Uterus (tissue), 4 donors: Measurements from ENCODE around the gene CBX1. TPM values are rescaled to one million over a fixed set of nuclear protein-coding genes. Genes with fewer than 3 reads are reported as not detected.

Experiments
- DNase-seq, 2 donors: peaks; one replicate each; pipeline ENCODE4 v3.0.0-alpha.2; 2019 to 2020
- H3K27ac ChIP-seq, 2 donors: fragments of 200-600 bp; sonication (generic); 1 replicate in 1 of 2; 2 replicates in 1 of 2; pipeline ENCODE4 v1.5.1; 2016 to 2018
- H3K27me3 ChIP-seq, 2 donors: fragments of 200-600 bp; sonication (generic); one replicate each; pipeline ENCODE4 v1.5.1; 2018 to 2019; ENCODE audit warnings: control low read depth in 1 of 2
- H3K36me3 ChIP-seq, 2 donors: fragments of 200-600 bp; sonication (generic); one replicate each; pipeline ENCODE4 v1.5.1; 2019; ENCODE audit warnings: control low read depth in 1 of 2
- H3K4me1 ChIP-seq, 2 donors: fragments of 200-600 bp; sonication (generic); one replicate each; pipeline ENCODE4 v1.5.1; 2018 to 2019; ENCODE audit warnings: control low read depth in 1 of 2
- H3K4me3 ChIP-seq, 2 donors: fragments of 200-600 bp; sonication (generic); 1 replicate in 1 of 2; 2 replicates in 1 of 2; pipeline ENCODE4 v1.5.1; 2018 to 2019; ENCODE audit warnings: mild to moderate bottlenecking in 1 of 2
- H3K9me3 ChIP-seq, 2 donors: fragments of 200-600 bp; sonication (generic); one replicate each; pipeline ENCODE4 v1.5.1; 2019; ENCODE audit warnings: control low read depth in 1 of 2
- CTCF ChIP-seq, 4 experiments: fragments of 200-600 bp in 2 of 4; fragments of 450-650 bp in 2 of 4; sonication (generic) in 2 of 4; IDR thresholded peaks; one replicate each; pipeline ENCODE4 v1.5.1; 2016 to 2019; ENCODE audit warnings: antibody characterized with exemption in 4 of 4, mild to moderate bottlenecking in 2 of 4, moderate library complexity in 1 of 4
- POLR2A ChIP-seq, 2 donors: fragments of 450-650 bp; IDR thresholded peaks; one replicate each; pipeline ENCODE4 v1.6.1; 2016; ENCODE audit warnings: antibody characterized with exemption in 2 of 2, mild to moderate bottlenecking in 1 of 2, moderate library complexity in 1 of 2
- intact Hi-C: fragments of 100-400 bp; cut with DNase I; formaldehyde crosslinking; loops from one replicate; pipeline ENCODE4 v1.15.1; 2023; ENCODE audit warnings: low total_unique reads
- total RNA-seq, 4 donors: library from RNA; depleted of rRNA in 3 of 4; stranded (reverse); fragments of >200 nt in 3 of 4; gene quantifications; one replicate each; pipeline versions ENCODE4 v1.1.0 to v1.2.4, GENCODE V29; 2014 to 2023
- donor health status: DM: yes; HTN: yes; CAD: no.

CBX1 gene
- total RNA-seq, 4 donors from 2014 or later: 47.1 to 132 (median 81.3) TPM

GRCh38 chr17:48025904-48026501, 75.3 kb downstream of the CBX1 start:
- peak in 1 of 2 donors; percentile 31 for DNase-seq
- Histone ChIP-seq H3K9me3 (no peaks in the 10 kb centered on the region), H3K27me3 (peaks cover 7 to 9% of the 10 kb centered on the region in 2 donors), H3K36me3 (no peaks in the 10 kb centered on the region), H3K27ac (peak overlapping the region; percentile 64 to 67), H3K4me1 (peaks cover 6 to 31% of the 10 kb centered on the region in 2 donors), H3K4me3 (peak overlapping the region; percentile 37 to 40)
- TF ChIP-seq POLR2A (IDR thresholded peaks at IDR 0.05) (no peak), CTCF (IDR thresholded peaks at IDR 0.05) (no peak)
- intact Hi-C loops: loop anchor here (2.0 to 5.0 kb wide), 2 partner anchors 47 to 101 kb away; no protein-coding TSS in a partner anchor

- H3K4me1 ChIP-seq: peaks cover 6 to 31% of the 10 kb centered on the region in 2 donors
- peak overlapping the region; percentile 64 to 67 for H3K27ac ChIP-seq
- DNase-seq: peak; percentile 95 to 97
- H3K4me3 ChIP-seq: peak overlapping the region; percentile 37 to 40
- TF ChIP-seq POLR2A (IDR thresholded peaks at IDR 0.05): peak in 1 of 2 donors; percentile 35
- peak; percentile 93 to 95 (median 94) for TF ChIP-seq CTCF (IDR thresholded peaks at IDR 0.05)
- H3K9me3 ChIP-seq: no peaks in the 10 kb centered on the region
- peaks cover 7 to 9% of the 10 kb centered on the region in 2 donors for H3K27me3 ChIP-seq
- intact Hi-C loops: loop anchor here (5.0 kb wide), 1 partner anchor 102 kb away; no protein-coding TSS in a partner anchor
- H3K36me3 ChIP-seq: no peaks in the 10 kb centered on the region
Observed at GRCh38 chr17:48025040-48025903, 76.0 kb downstream of the CBX1 start.

- Histone ChIP-seq H3K4me1 (peaks cover 6 to 31% of the 10 kb centered on the region in 2 donors), H3K27ac (peak overlapping the region; percentile 42 to 55), H3K36me3 (no peaks in the 10 kb centered on the region), H3K9me3 (no peaks in the 10 kb centered on the region), H3K4me3 (peak overlapping the region; percentile 24 to 40), H3K27me3 (peaks cover 7 to 9% of the 10 kb centered on the region in 2 donors)
- peak; percentile 30 to 39 for DNase-seq
- intact Hi-C loops: loop anchor here (5.0 kb wide), 1 partner anchor 103 kb away; no protein-coding TSS in a partner anchor
- no peak for TF ChIP-seq CTCF (IDR thresholded peaks at IDR 0.05)
- TF ChIP-seq POLR2A (IDR thresholded peaks at IDR 0.05): no peak
Observed at GRCh38 chr17:48024149-48025039, 76.9 kb downstream of the CBX1 start.

GRCh38 chr17:48023400-48024148, 77.7 kb downstream of the CBX1 start:
- peaks cover 7 to 9% of the 10 kb centered on the region in 2 donors for H3K27me3 ChIP-seq
- peak overlapping the region; percentile 42 to 55 for H3K27ac ChIP-seq
- DNase-seq: peak; percentile 58 to 69
- intact Hi-C loops: no loop called here
- H3K4me3 ChIP-seq: peak overlapping the region; percentile 24 to 40
- TF ChIP-seq CTCF (IDR thresholded peaks at IDR 0.05): peak; percentile 15 to 33 (median 24)
- TF ChIP-seq POLR2A (IDR thresholded peaks at IDR 0.05): peak in 1 of 2 donors; percentile 23
- H3K36me3 ChIP-seq: no peaks in the 10 kb centered on the region
- H3K9me3 ChIP-seq: no peaks in the 10 kb centered on the region
- peaks cover 6 to 31% of the 10 kb centered on the region in 2 donors for H3K4me1 ChIP-seq
